Neutrophil (primary cell): ENCODE data around the gene PCARE.

Source experiments
- H3K27ac ChIP-seq: fragments of 200-600 bp; sonication (generic); 2 replicates; pipeline ENCODE4 v1.5.1; 2016; ENCODE audit warnings: mild to moderate bottlenecking, moderate library complexity
- H3K27me3 ChIP-seq: fragments of 200-600 bp; sonication (generic); 2 replicates; pipeline ENCODE4 v1.6.0; 2016; ENCODE audit warnings: mild to moderate bottlenecking
- H3K36me3 ChIP-seq: fragments of 200-600 bp; sonication (generic); 2 replicates; pipeline ENCODE4 v1.5.1; 2017
- H3K4me1 ChIP-seq, 2 experiments: fragments of 200-600 bp in 1 of 2; sonication (generic) in 1 of 2; 1 replicate in 1 of 2; 2 replicates in 1 of 2; pipeline versions ENCODE4 v1.5.1 to v1.6.1; 2013 to 2016; ENCODE audit warnings: low read depth in 1 of 2, low read length in 1 of 2, mild to moderate bottlenecking in 1 of 2, moderate library complexity in 1 of 2; ENCODE audit not compliant: control insufficient read depth in 1 of 2, insufficient read depth in 1 of 2
- H3K4me3 ChIP-seq, 2 experiments: fragments of 200-600 bp in 1 of 2; sonication (generic) in 1 of 2; 1 replicate in 1 of 2; 2 replicates in 1 of 2; pipeline ENCODE4 v1.5.1; 2013 to 2016; ENCODE audit warnings: low read depth in 1 of 2, low read length in 1 of 2, mild to moderate bottlenecking in 1 of 2, moderate library complexity in 1 of 2
- H3K9me3 ChIP-seq: fragments of 200-600 bp; sonication (generic); 2 replicates; pipeline ENCODE4 v1.5.1; 2016
- CTCF ChIP-seq: fragments of 200-600 bp; sonication (generic); IDR thresholded peaks from 2 replicates; pipeline ENCODE4 v1.5.1; 2016; ENCODE audit warnings: antibody characterized with exemption

Gene PCARE

DNA sequence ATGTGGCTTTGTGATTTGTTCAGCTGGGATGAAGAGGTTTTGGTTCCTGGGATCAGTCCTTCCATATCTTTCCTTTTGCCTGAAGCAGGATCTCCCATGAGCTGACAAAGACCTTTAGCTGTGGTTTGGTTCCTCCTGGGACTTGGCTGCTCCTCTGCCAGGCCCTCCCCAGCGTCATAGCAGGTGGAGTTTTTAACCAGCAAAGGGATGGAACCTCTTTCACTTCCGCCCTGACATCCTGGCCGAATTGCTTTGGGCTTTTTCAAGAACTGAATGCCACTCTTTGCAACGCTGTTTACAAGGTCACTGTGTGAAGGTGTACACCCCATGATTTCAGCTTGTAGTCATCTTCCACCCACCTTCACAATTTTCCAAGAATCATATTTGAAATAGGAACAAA is 390 bp downstream of the PCARE start:
- Histone ChIP-seq H3K27ac (no peak overlapping the region), H3K9me3 (no peaks in the 10 kb centered on the region), H3K36me3 (no peaks in the 10 kb centered on the region), H3K27me3 (no peaks in the 10 kb centered on the region), H3K4me3 (no peak overlapping the region), H3K4me1 (no peaks in the 10 kb centered on the region)
- TF ChIP-seq CTCF: no peak

GRCh38 chr2:29072971-29073725 is 1.2 kb downstream of the PCARE start:
- no peak overlapping the region for H3K4me3 ChIP-seq
- no peaks in the 10 kb centered on the region for H3K9me3 ChIP-seq
- no peak overlapping the region for H3K27ac ChIP-seq
- TF ChIP-seq CTCF: no peak
- no peaks in the 10 kb centered on the region for H3K27me3 ChIP-seq
- no peaks in the 10 kb centered on the region for H3K4me1 ChIP-seq
- H3K36me3 ChIP-seq: no peaks in the 10 kb centered on the region

- no peak overlapping the region for H3K4me3 ChIP-seq
- no peak for TF ChIP-seq CTCF
- H3K36me3 ChIP-seq: no peaks in the 10 kb centered on the region
- H3K4me1 ChIP-seq: peaks cover under 1 to 2% of the 10 kb centered on the region in 2 experiments
- H3K27ac ChIP-seq: no peak overlapping the region
- no peaks in the 10 kb centered on the region for H3K27me3 ChIP-seq
- no peaks in the 10 kb centered on the region for H3K9me3 ChIP-seq
Measured at GRCh38 chr2:29072251-29072650, 2.1 kb downstream of the PCARE start.

GRCh38 chr2:29071032-29071975 is 3.0 kb downstream of the PCARE start:
- Histone ChIP-seq H3K27ac (no peak overlapping the region), H3K9me3 (no peaks in the 10 kb centered on the region), H3K4me3 (no peak overlapping the region), H3K4me1 (peaks cover 10 to 11% of the 10 kb centered on the region in 2 experiments), H3K27me3 (no peaks in the 10 kb centered on the region), H3K36me3 (no peaks in the 10 kb centered on the region)
- no peak for TF ChIP-seq CTCF

DNA sequence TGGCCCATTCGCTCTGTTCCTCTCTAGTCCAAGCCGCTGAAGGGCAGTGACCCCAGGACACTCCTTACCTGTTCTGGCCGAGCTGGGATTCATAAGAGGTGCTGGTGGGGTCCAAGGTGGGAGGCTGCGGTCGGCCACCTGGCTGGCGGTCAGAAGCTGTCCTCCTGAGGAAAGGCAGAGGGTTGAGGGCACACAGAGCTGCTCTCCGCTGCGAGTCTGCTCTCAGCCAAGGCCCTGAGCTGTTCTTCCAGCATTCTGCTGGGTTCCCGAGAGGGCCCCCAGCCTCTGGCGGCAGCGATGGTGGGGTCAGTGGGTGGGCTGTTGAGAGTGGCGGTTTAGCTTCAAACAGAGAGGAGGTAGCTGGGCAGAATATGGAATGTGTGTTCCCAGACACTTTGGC is 3.8 kb downstream of the PCARE start:
- Histone ChIP-seq H3K9me3 (no peaks in the 10 kb centered on the region), H3K27ac (no peak overlapping the region), H3K4me3 (no peak overlapping the region), H3K27me3 (no peaks in the 10 kb centered on the region), H3K36me3 (no peaks in the 10 kb centered on the region), H3K4me1 (peaks cover 14 to 15% of the 10 kb centered on the region in 2 experiments)
- no peak for TF ChIP-seq CTCF
